Measurements from ENCODE around the gene TSC22D3.

GRCh38 chrX:107723511-107723910 lies 52.1 kb downstream of the TSC22D3 start:
- TF ChIP-seq CTCF (IDR thresholded peaks at IDR 0.05) (no peak), EZH2 (IDR thresholded peaks at IDR 0.05; ENCODE audit: borderline replicate concordance, insufficient read depth, low read depth, low read length, poor library complexity, severe bottlenecking) (no peak)
